HL-60/S4 (cell line): ENCODE data around the gene BIRC5.
"Not testable (repeated sequence)": the region's sequence is repeated elsewhere in the genome, so short reads cannot be mapped to it uniquely, and the experiment has no call there.

Experiments
- in situ Hi-C: fragments of 300-500 bp; cut with MboI; formaldehyde crosslinking; loops from 2 replicates; pipeline ENCODE4 v1.14.3; 2022; ENCODE audit warnings: low sequenced_read_pairs

The BIRC5 gene

DNA sequence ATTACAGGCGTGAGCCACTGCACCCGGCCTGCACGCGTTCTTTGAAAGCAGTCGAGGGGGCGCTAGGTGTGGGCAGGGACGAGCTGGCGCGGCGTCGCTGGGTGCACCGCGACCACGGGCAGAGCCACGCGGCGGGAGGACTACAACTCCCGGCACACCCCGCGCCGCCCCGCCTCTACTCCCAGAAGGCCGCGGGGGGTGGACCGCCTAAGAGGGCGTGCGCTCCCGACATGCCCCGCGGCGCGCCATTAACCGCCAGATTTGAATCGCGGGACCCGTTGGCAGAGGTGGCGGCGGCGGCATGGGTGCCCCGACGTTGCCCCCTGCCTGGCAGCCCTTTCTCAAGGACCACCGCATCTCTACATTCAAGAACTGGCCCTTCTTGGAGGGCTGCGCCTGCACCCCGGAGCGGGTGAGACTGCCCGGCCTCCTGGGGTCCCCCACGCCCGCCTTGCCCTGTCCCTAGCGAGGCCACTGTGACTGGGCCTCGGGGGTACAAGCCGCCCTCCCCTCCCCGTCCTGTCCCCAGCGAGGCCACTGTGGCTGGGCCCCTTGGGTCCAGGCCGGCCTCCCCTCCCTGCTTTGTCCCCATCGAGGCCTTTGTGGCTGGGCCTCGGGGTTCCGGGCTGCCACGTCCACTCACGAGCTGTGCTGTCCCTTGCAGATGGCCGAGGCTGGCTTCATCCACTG, at the start of gene BIRC5:
Gene BIRC5, plus strand, starts transcription at position 238 of the 690 bp plus-strand sequence. Its CDS starts 64 bp downstream, at position 302.
- in situ Hi-C loops: no loop called here

DNA sequence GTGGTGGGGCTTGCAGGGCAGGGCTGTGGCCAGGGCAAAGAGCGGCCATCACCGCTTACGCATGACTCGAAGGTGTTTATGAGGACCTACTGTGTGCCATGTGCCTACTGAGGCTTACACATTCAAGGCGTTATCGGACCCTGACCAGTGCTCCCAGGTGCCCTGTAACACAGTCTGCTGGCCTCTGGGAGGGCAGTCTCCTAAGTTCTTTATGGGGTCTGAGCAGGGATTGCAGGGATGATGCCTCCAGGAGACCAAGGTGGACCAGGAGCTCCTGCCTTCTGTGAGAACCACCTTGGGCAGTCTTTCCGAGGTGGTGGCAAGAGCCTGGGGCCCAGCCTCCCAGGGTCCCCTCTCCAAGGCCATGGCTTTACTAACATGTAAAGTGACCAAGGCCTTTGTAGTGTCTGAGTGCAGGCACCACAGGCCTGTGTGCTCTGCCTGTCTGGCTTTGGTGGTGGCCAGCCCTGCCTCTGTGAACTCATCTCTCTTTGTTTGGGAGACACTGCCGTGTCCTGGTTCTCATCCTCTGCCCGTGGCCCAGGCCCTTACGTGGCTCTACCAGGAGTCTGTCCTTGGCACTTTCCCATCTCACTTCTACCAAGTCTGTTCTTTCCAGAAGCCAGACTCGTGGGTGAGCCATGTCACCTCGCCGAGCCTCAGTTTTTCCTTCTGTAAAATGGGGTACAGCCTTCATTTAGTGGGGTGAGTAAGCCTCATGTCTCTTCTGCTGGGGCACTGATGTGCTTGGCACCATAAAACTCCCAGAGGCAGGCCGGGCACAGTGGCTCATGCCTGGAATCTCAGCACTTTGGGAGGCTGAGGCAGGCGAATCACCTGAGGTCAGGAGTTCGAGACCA, 49.1 kb upstream of the BIRC5 start:
- in situ Hi-C loops: no loop called here

DNA sequence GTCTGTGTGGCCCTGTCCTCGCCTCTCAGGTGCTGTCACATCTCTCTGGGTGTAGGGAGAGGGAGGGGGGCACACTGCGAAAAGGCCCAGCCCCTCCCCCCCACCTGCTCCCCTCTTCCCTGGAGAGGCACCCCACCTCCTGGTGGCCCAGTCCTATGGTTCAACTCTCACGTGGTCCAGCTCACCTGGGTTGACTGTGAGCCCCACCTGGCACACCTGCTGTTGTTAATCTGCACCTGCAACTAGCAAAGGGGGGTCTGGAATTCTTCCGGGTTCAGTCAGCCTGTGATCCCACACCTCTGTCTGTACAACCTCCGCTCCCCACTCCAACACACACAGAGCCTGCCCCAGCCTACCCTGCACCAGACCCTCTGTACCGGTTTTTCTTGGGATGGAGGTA, 47.6 kb upstream of the BIRC5 start:
- in situ Hi-C loops: no loop called here

DNA sequence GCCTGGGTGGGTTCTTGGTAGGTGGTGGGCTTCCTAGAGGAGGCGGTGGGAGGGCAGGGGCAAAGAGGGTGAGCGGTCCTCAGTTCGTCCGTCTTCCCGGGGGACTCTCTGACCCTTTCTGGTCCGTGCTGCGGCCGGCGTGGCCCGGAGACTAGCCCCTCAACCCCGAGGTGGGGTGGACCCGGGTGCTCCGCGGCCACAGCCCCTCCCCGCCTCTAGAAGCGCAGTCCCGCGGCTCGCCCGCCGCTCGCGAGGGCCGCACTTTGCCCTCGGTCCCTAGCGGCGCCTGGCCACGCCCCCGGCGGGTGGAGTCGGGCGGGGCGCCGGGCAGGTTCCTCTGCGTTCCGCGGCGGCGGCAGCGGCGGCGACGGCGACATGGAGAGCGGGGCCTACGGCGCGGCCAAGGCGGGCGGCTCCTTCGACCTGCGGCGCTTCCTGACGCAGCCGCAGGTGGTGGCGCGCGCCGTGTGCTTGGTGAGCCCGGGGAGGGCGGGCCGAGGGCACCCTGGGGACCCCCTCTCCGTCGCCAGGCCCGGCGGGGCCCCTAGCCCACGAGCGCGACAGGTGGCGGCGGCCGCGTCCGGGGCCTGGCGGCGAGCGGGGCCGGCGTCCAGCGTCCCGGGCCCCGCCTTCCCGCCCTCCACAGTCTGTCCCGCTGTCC, 45.7 kb upstream of the BIRC5 start, which contains the start of gene SYNGR2:
Gene SYNGR2, plus strand, starts transcription at position 340 of the 661 bp plus-strand sequence. Its CDS starts 36 bp downstream, at position 376.
- in situ Hi-C loops: no loop called here

DNA sequence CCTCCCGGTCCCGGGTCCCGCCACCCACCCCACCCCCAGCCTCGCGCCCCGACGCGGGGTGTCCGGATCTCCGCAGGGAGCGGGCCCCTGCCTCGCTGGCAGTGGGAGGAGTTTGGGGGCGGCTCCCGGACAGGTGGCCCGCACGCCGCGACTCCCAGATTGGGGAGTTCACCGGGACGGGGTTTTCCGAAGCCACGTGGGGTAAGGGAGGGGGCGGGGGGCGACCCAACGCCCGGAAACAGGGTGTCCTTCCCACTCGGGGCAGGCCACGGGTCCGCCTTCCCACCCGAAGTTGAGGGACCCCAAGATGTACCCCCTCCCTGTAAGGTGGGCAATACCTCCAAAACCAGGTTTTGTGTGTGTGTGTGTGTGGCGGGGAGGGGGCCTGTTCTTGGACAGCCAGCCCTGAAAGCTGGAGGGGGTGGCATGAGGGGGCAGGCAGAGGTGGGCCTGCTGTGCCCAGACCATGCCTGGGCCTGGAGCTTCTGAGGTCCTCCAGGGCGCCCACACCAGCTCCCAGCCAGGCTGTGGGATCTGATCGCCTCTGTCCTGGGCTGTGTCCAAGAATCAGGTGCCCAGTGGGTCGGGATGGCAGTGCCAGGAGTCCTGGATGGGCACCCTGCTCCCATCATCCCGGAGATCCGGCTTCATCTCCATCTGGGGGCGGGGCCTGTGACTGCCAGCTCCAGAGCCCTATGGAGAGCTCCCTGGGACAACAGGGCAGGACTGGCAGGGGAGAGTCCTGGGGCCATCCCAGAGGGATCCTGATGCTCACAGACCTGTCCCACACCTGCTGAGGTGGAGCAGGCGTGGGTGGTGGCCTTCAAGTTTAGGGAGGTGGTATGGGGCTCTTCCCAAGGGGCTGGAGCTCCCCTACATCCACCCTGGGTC, 44.9 kb upstream of the BIRC5 start:
- in situ Hi-C loops: no loop called here

DNA sequence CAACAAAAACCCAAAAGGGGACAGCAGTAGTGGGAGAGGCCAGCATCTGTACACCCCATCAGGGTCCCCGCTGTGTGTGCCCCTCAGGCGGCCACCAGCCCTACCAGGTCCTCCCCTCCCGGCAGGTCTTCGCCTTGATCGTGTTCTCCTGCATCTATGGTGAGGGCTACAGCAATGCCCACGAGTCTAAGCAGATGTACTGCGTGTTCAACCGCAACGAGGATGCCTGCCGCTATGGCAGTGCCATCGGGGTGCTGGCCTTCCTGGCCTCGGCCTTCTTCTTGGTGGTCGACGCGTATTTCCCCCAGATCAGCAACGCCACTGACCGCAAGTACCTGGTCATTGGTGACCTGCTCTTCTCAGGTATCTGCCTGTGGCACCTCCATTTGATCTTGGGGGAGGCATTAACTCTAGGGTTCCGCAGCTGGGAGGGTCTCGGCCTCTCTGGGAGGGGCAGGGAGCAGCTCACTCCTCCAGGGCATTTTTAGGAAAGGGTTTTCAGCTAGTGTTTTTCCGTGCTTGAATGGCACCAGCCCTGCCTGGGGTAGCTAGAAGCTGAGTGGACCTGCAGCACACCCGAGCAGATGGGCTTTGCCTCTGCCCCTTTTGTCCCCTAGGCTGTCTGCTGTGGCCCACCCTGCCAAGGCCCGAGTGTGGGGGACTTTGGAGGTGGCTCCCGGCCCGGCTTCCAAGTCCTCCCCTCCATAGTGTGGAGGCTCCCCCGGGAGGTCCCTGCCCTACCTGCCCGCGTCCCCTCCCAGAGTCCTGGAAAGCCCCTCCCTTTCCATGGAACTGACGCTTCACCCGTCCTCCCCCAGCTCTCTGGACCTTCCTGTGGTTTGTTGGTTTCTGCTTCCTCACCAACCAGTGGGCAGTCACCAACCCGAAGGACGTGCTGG, 43.1 kb upstream of the BIRC5 start:
- in situ Hi-C loops: no loop called here

DNA sequence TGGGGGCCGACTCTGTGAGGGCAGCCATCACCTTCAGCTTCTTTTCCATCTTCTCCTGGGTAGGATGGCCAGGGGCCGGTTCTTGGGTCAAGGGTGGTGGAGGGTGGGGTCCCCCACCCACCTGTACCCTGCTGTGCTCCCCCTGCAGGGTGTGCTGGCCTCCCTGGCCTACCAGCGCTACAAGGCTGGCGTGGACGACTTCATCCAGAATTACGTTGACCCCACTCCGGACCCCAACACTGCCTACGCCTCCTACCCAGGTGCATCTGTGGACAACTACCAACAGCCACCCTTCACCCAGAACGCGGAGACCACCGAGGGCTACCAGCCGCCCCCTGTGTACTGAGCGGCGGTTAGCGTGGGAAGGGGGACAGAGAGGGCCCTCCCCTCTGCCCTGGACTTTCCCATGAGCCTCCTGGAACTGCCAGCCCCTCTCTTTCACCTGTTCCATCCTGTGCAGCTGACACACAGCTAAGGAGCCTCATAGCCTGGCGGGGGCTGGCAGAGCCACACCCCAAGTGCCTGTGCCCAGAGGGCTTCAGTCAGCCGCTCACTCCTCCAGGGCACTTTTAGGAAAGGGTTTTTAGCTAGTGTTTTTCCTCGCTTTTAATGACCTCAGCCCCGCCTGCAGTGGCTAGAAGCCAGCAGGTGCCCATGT, 42.3 kb upstream of the BIRC5 start:
- in situ Hi-C loops: not testable (repeated sequence)

DNA sequence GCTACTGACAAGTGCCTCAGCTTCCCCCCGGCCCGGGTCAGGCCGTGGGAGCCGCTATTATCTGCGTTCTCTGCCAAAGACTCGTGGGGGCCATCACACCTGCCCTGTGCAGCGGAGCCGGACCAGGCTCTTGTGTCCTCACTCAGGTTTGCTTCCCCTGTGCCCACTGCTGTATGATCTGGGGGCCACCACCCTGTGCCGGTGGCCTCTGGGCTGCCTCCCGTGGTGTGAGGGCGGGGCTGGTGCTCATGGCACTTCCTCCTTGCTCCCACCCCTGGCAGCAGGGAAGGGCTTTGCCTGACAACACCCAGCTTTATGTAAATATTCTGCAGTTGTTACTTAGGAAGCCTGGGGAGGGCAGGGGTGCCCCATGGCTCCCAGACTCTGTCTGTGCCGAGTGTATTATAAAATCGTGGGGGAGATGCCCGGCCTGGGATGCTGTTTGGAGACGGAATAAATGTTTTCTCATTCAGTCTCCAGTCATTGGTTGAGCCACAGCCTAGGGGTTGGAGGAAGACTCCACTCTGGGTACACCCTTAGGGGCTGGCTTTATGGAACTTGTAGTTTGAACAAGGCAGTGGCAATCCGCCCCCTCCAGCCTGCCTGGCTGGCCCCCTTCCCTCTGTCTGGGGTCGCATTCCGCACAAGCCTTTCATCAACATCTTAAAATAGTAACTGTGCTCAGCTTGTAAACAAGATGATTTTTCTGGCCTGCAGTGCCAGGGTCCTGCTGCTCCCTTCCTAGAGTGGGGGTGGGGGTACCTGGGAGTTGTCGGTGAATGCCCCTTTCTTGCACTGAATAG, 41.6 kb upstream of the BIRC5 start:
- in situ Hi-C loops: no loop called here

DNA sequence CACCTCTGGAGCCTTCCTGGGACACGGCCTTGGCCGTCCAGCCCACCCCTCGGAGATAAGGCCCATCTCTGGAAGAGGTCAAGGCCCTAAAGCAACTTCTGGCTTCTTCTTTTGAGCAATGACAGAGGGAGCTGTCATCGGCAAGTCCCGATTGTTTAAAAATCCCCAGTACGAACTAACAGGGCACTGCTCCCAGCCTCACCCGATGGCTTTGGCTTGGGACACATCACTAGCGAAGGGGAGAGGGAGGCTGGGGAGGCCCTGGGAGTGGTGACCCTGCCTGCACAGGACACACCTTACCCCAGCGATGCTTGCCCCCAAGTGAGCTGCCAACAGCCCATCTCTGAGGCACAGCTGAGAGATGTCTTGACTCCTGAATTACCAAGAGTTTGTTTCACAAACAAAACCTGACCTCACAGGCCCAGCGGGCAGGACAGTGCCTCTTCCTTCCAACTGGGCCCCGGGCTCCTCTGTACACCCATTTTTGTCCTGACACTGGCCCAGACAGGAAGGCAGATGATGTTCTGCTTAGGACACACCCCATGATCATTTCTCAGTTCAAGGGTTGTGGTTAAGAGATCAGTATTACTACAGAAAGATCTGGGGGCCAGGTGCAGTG, 40.8 kb upstream of the BIRC5 start:
- in situ Hi-C loops: no loop called here

DNA sequence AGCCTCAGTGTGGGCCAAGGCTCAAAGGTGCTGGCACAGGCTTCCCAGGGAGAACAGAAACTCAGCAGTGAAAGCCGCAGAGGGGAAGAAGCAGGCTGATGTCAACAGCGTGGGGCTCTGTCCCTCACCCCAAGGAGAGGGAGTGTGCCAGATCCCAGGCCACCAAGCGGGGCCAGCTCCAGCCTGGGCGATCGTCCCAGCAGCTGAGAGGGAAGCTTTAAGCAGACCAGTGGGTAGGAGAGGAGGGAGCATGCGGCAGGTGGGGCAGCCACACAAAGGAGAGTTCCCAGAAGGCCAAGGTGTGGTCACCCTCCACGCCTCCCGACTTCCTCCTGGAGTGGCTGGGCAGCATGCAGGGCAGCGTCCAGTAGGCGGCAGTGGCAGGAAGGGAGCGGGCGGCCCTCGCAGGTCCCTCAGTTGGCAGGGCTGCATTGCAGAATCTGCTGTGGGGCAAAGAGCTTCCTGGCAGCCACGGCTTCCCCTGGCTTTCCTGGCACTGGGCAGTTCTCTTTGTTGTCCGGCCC, 39.6 kb upstream of the BIRC5 start:
- in situ Hi-C loops: no loop called here

DNA sequence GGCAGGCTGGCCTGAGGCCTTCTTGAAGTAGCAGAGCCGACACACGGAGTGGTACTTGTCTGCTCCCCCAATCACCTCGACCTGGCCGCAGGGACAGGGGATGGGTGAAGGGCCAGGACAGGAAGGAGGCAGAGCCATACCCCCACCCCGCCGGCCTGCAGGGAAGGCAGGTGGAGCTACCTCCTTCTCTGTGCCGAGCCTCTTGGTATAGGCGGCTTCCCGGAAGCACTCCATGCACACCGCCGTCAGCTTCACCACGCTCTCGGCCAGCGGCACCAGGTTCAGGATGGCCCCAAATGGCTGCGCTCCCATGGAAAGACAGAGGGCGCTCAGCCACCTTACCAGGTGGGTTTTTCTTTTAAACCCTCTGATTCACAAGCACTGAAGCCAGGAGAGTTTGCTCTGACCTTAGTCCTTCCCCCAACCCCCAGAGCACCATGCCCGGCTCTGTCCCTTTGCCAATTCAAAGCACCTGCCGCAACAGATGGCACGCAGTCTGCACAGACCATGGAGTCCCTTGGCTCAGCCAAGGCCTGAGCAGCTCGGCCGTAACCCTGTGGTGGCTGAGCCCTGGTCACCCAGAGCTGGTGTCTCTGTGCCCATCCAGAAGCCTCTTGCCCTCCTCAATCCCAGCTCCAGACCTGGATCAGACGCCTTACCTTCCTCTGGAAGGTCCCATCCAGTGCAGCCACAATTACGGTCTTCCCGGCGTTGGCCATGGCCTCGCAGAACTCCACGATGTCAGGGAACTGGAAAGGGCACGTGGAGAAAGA, 39.0 kb upstream of the BIRC5 start:
- in situ Hi-C loops: no loop called here

DNA sequence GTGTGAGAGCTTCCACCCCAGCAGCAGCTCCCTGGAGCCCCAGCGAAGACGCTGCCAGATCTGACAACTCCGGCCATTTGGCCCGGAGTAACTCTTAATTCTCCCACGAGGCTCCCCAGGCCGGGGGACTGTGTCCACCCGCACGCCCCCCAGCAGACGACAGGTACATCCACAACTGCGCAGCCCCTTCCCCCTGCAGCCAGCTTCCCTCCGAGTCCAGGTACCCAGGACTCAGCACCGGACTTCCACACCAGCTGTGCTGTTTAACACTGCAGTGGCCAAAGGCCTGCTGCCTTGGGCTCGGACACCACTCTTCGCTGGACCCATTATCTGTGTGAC, 38.4 kb upstream of the BIRC5 start:
- in situ Hi-C loops: no loop called here

DNA sequence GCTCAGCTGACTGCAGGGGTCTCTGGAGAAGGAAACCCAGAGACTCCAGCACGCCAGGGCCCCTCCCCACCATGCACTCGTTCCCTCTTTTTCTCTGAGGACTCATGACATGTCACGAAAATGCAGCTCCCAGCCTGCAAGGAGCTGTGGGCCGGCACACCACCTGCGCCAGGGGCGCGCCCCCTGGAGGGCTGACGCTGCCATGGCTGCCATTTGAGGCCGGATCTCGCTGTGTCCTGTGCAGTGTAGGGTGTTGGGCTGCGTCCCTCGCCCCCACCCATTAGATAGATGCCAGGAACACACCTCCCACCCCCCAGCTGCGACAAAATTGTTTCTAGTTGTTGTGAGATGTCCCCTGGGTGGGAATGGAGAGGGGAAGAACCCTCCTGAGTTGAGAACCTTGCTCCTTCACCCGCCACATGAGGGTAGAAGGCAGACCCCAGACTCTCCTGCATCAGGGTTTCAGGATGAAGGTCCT, 37.5 kb upstream of the BIRC5 start:
- in situ Hi-C loops: no loop called here

DNA sequence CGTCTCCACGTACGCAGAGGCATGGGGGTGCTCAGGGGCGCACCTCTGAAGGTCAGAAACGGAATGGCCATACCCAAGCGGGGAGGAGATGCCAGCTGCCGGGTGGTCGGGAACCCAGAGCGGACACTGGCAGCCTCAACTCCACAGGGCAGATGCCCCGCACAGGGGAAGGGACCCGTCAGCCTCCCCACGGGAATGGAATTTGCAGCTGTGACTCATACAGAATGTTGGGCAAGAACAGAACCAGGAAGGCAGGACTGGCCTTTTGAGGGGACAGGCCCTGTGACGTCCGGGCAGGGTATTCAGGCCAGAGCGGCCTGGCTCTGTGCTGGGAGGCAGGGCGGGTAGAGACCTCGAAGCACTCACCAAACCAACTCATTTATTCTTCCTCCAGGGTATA, 34.7 kb upstream of the BIRC5 start:
- in situ Hi-C loops: no loop called here

DNA sequence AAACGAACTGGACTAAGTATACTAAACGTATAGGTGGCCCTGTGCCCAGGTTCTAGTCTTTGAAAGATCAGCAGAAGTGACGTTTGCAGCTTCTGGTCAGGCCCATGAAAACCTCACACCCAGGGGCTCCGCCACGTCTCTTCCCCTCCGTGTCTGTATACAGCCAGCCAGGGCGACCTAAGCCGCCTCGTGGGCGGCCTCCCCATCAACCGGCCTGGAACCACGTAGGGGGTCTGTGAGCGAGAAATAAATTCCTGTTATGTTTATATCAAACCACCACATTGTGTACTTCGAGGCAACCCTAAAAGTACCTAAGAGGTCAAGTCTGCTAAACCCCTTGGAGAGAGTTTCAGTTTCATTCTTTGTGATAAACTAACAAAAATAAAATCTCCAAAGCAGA, 34.0 kb upstream of the BIRC5 start:
- in situ Hi-C loops: no loop called here

DNA sequence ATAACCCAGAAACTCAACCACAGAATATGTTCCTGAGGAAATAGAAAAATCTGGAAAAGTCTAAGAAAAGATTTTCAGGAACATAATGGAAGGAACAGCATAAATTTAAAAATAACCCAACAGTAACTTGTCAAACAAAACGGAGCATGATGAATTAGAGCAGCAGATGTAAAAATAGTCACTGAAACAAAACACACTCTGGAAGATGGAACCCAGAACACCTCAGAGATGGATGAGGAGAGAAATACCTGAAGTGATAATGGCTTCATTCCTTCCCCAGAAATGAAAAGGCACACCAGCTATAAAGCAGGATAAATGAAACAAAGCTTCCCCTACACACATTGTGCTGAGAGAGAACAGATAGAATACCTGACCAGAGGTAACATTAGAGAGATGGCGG, 33.5 kb upstream of the BIRC5 start:
- in situ Hi-C loops: no loop called here

DNA sequence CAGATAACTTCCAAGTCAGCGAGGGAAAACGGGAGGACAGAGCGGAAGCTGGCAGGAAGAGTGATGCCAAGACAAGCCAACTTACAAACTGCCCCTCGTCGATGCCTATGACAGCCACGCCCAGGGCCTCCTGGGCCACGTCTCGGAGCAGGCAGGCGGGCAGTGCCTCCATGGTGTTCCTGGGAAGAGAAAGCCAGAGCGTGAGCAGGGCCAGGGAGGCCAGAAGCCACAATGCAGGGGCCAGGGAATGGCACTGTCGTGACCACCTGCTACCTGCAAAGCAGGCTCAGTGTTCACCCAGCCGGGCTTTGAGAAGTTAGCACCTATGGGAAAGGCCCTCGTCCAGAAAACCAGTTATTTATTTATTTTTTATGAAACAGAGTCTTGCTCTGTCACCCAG, 31.5 kb upstream of the BIRC5 start:
- in situ Hi-C loops: no loop called here
